Vagina (tissue), 2 donors: ENCODE results near the gene HLA-DMA. TPM values are rescaled to one million over a fixed set of nuclear protein-coding genes. Genes with fewer than 3 reads are reported as not detected.

Experiments
- DNase-seq, 2 donors: peaks; one replicate each; pipeline ENCODE4 v3.0.0-alpha.2; 2017; ENCODE audit errors: extremely low spot score in 2 of 2
- H3K27ac ChIP-seq: fragments of 200-600 bp; sonication (generic); one replicate; pipeline ENCODE4 v1.5.1; 2019
- H3K27me3 ChIP-seq: fragments of 200-600 bp; sonication (generic); one replicate; pipeline ENCODE4 v1.5.1; 2019
- H3K36me3 ChIP-seq, 2 donors: fragments of 200-600 bp; sonication (generic); one replicate each; pipeline ENCODE4 v1.5.1; 2017 to 2019
- H3K4me1 ChIP-seq: fragments of 200-600 bp; sonication (generic); one replicate; pipeline ENCODE4 v1.5.1; 2019
- H3K4me3 ChIP-seq, 2 donors: fragments of 200-600 bp; sonication (generic); 1 replicate in 1 of 2; 2 replicates in 1 of 2; pipeline ENCODE4 v1.5.1; 2016 to 2019
- H3K9me3 ChIP-seq: fragments of 200-600 bp; sonication (generic); one replicate; pipeline ENCODE4 v1.5.1; 2019
- POLR2A ChIP-seq, 2 donors: fragments of 450-650 bp; IDR thresholded peaks; one replicate each; pipeline ENCODE4 v1.6.1; 2017; ENCODE audit warnings: antibody characterized with exemption in 2 of 2, mild to moderate bottlenecking in 2 of 2, moderate library complexity in 2 of 2
- POLR2AphosphoS5 ChIP-seq, 2 donors: sonication (generic); formaldehyde crosslinking; IDR thresholded peaks; one replicate each; pipeline ENCODE4 v1.9.0; 2017; ENCODE audit warnings: antibody characterized with exemption in 2 of 2, mild to moderate bottlenecking in 2 of 2, low read depth in 1 of 2; ENCODE audit not compliant: insufficient read depth in 1 of 2
- intact Hi-C: fragments of 100-400 bp; cut with DNase I; formaldehyde crosslinking; loops from one replicate; pipeline ENCODE4 v1.15.1; 2023
- total RNA-seq: library from RNA; depleted of rRNA; stranded (reverse); fragments of >200 nt; gene quantifications from one replicate; pipeline ENCODE4 v1.2.3, GENCODE V29; 2016
- TF ChIP-seq, protein P1 (sequence below), 3 experiments: fragments of 450-650 bp in 2 of 3; fragments of 200-600 bp in 1 of 3; sonication (generic) in 1 of 3; IDR thresholded peaks; one replicate each; pipeline ENCODE4 v1.5.1; 2017 to 2019; ENCODE audit warnings: antibody characterized with exemption in 3 of 3, mild to moderate bottlenecking in 2 of 3, moderate library complexity in 2 of 3

The HLA-DMA gene
- total RNA-seq, 1 donor from 2014 or later: 27.7 TPM

DNA sequence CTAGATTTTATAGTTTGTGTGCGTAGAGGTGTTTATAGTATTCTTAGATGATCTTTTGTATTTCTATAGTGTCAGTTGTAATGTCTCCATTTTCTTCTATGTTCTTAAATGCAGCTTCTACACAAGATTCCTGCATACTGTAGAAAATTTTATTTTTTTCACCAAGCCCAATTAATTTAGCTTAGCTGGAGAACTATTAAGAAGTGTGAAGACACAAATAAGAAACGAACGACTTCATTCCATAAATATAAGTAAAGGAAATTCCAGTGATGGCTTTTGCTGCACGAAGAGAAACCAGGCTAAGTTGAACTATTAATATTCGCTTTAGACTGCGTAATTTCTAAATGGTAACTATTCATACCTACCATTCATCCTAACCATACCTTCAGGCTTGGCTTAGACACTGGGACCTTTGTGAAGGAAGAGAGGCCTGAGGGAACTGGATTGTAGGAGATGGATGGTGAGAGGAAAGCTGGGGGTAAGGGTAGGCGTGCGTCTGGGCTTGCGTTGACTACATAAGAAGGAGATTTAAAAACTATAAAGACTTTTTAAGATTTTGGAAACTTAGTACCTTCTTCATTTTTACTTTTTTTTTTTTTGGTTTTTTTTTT lies 40.6 kb upstream of the HLA-DMA start:
- H3K9me3 ChIP-seq: no peaks in the 10 kb centered on the region
- TF ChIP-seq POLR2AphosphoS5 (IDR thresholded peaks at IDR 0.05; ENCODE audit: insufficient read depth in 1 of 2, low read depth in 1 of 2) (no peak), POLR2A (IDR thresholded peaks at IDR 0.05) (no peak)
- TF ChIP-seq, protein P1, sequence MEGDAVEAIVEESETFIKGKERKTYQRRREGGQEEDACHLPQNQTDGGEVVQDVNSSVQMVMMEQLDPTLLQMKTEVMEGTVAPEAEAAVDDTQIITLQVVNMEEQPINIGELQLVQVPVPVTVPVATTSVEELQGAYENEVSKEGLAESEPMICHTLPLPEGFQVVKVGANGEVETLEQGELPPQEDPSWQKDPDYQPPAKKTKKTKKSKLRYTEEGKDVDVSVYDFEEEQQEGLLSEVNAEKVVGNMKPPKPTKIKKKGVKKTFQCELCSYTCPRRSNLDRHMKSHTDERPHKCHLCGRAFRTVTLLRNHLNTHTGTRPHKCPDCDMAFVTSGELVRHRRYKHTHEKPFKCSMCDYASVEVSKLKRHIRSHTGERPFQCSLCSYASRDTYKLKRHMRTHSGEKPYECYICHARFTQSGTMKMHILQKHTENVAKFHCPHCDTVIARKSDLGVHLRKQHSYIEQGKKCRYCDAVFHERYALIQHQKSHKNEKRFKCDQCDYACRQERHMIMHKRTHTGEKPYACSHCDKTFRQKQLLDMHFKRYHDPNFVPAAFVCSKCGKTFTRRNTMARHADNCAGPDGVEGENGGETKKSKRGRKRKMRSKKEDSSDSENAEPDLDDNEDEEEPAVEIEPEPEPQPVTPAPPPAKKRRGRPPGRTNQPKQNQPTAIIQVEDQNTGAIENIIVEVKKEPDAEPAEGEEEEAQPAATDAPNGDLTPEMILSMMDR (IDR thresholded peaks at IDR 0.05): no peak
- no peaks in the 10 kb centered on the region for H3K36me3 ChIP-seq
- H3K4me3 ChIP-seq: no peak overlapping the region
- intact Hi-C loops: no loop called here
- DNase-seq: no peak
- no peaks in the 10 kb centered on the region for H3K27me3 ChIP-seq
- H3K27ac ChIP-seq: no peak overlapping the region
- H3K4me1 ChIP-seq: no peaks in the 10 kb centered on the region

DNA sequence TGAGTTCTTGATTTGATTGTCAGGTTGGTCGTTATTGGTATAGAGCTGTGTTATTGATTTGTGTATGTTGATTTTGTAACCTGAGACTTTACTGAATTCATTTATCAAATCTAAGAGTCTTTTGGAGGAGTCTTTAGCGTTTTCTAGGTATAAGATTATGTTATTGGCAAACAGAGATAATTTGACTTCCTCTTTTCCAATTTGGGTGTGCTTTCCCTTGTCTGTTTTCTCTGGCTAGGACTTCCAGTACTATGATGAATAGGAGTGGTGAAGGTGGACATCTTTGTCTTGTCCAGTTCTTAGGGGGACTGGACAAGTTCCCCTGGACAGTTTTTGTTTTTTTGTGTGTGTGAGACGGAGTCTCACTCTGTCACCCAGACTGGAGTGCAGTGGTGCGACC lies 39.1 kb upstream of the HLA-DMA start:
- Histone ChIP-seq H3K27me3 (no peaks in the 10 kb centered on the region), H3K36me3 (no peaks in the 10 kb centered on the region), H3K4me3 (no peak overlapping the region), H3K4me1 (no peaks in the 10 kb centered on the region), H3K27ac (no peak overlapping the region), H3K9me3 (no peaks in the 10 kb centered on the region)
- no peak for DNase-seq
- no peak for TF ChIP-seq POLR2A (IDR thresholded peaks at IDR 0.05)
- TF ChIP-seq POLR2AphosphoS5 (IDR thresholded peaks at IDR 0.05; ENCODE audit: insufficient read depth in 1 of 2, low read depth in 1 of 2): no peak
- TF ChIP-seq, protein P1 (IDR thresholded peaks at IDR 0.05): no peak
- intact Hi-C loops: no loop called here

DNA sequence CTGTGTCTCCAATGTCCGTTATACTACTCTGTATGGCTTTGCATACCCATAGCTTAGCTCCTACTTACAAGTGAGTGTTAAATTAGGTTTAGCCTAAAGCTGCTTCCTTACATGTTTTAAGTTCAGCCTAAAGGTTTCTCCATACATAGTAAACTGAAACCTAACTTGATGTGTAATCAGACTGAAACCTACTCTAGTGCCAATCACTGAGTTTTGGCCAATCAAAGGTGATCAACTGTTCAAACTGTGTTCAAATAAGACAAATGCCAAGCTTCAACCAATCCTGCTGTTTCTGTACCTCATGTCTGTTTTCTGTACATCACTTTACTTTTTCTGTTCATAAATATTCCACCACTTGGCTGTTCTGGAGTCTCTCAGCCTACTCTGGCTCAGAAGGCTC lies 36.5 kb upstream of the HLA-DMA start:
- no peaks in the 10 kb centered on the region for H3K4me1 ChIP-seq
- no peaks in the 10 kb centered on the region for H3K36me3 ChIP-seq
- DNase-seq: no peak
- TF ChIP-seq POLR2AphosphoS5 (IDR thresholded peaks at IDR 0.05; ENCODE audit: insufficient read depth in 1 of 2, low read depth in 1 of 2) (no peak), POLR2A (IDR thresholded peaks at IDR 0.05) (no peak)
- no peak overlapping the region for H3K27ac ChIP-seq
- no peak overlapping the region for H3K4me3 ChIP-seq
- no peaks in the 10 kb centered on the region for H3K27me3 ChIP-seq
- intact Hi-C loops: no loop called here
- H3K9me3 ChIP-seq: no peaks in the 10 kb centered on the region

DNA sequence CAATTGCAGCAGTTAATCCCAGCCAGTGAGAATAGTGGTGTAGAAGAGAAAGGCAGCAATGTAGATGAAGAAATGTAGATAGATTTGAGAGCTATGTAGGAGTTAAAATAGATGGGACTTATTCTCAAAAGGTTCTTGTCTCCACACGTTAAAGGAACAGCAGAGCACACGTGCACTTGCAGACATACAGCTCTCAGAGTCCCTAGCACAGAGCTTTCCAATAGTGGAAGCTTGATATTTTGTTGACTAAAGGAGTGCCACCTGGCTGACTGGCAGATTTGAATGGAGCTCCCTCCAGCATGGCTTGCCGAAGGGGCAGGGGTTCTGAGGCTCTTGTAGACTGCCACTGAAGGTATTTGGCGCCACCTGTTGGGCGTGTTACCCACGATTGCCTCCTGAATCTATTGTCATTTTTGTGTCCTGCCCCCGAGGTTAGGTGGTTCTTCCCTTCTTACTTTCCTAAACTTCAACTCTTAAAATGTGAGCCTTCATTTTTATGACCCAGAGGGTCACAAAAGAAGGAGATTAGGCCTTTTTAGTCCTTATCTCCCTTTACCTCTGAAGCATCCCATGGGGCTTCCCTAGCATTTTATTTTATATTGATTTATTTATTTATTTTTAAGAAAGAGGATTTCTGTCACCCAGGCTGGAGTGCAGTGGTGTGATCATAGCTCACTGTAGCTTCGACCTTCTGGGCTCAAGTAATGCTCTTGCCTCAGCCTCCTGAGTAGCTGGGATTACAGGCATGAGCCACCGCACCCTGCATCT lies 31.9 kb upstream of the HLA-DMA start:
- H3K9me3 ChIP-seq: no peaks in the 10 kb centered on the region
- no peaks in the 10 kb centered on the region for H3K27me3 ChIP-seq
- H3K4me3 ChIP-seq: no peak overlapping the region
- TF ChIP-seq, protein P1 (IDR thresholded peaks at IDR 0.05): peak; percentile 87 to 93 (median 89)
- no peak for TF ChIP-seq POLR2A (IDR thresholded peaks at IDR 0.05)
- TF ChIP-seq POLR2AphosphoS5 (IDR thresholded peaks at IDR 0.05; ENCODE audit: insufficient read depth in 1 of 2, low read depth in 1 of 2): peak in 1 of 2 donors; percentile 24
- no peak overlapping the region for H3K27ac ChIP-seq
- intact Hi-C loops: no loop called here
- H3K4me1 ChIP-seq: peaks cover 23% of the 10 kb centered on the region
- peaks cover 0 to 28% of the 10 kb centered on the region in 2 donors for H3K36me3 ChIP-seq
- no peak for DNase-seq

DNA sequence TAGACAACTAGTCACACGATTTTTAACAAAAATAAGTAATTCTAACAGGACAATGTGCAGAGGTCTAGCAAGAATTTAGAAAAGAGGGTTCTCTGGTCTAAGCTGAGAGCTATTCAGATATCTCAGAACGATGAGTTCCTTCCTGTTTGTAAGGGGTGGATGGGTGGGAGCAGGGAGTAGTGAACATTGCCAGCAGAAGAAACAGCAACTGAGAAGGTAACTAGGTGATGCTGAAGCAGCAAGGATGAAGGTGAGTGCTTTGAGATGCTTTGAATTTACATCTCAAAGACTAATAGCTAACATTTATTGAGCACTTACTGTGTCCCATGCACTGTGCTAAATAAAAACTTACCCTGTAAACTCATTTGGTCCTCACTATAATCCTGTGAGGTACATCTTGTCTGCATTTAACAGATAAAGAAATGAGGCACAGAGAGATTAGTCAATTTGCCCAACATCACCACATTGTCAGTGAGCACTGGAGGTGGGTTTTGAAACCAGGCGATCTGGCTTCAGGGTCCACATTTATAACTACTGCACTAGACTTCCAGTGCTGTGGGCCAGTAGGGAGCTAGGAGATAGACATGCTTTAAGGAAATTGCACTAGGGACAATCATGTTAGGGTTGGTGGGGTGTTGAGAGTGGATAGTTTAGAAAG lies 31.2 kb upstream of the HLA-DMA start:
- peaks cover 27% of the 10 kb centered on the region for H3K4me1 ChIP-seq
- intact Hi-C loops: loop anchor here (2.0 kb wide), 1 partner anchor 49 kb away; no protein-coding TSS in a partner anchor

More for the DNA sequence above, 31.2 kb upstream of the HLA-DMA start:
- Histone ChIP-seq H3K27ac (no peak overlapping the region), H3K9me3 (no peaks in the 10 kb centered on the region), H3K36me3 (peaks cover 0 to 35% of the 10 kb centered on the region in 2 donors), H3K27me3 (no peaks in the 10 kb centered on the region), H3K4me3 (no peak overlapping the region)
- TF ChIP-seq POLR2AphosphoS5 (IDR thresholded peaks at IDR 0.05; ENCODE audit: insufficient read depth in 1 of 2, low read depth in 1 of 2) (no peak), POLR2A (IDR thresholded peaks at IDR 0.05) (no peak)
- DNase-seq: no peak
